Sigmoid colon (tissue), 4 donors: Measurements from ENCODE around the gene ETS2.

ENCODE experiments used
- EP300 ChIP-seq, 4 donors: sonication (generic); formaldehyde crosslinking; IDR thresholded peaks; one replicate each; pipeline ENCODE4 v1.6.1; 2017; ENCODE audit warnings: antibody characterized with exemption in 4 of 4
- POLR2A ChIP-seq, 2 donors: fragments of 450-650 bp; IDR thresholded peaks; one replicate each; pipeline ENCODE4 v1.6.1; 2016; ENCODE audit warnings: antibody characterized with exemption in 2 of 2, mild to moderate bottlenecking in 2 of 2, moderate library complexity in 2 of 2
- POLR2AphosphoS5 ChIP-seq, 4 donors: sonication (generic); formaldehyde crosslinking; IDR thresholded peaks; one replicate each; pipeline ENCODE4 v1.6.1; 2017; ENCODE audit warnings: antibody characterized with exemption in 4 of 4
- TF ChIP-seq, protein P1 (sequence below), 4 experiments: fragments of 450-650 bp in 3 of 4; fragments of 200-600 bp in 1 of 4; IDR thresholded peaks; one replicate each; pipeline ENCODE4 v1.5.1; 2016 to 2019; ENCODE audit warnings: antibody characterized with exemption in 4 of 4, mild to moderate bottlenecking in 3 of 4, moderate library complexity in 2 of 4

DNA sequence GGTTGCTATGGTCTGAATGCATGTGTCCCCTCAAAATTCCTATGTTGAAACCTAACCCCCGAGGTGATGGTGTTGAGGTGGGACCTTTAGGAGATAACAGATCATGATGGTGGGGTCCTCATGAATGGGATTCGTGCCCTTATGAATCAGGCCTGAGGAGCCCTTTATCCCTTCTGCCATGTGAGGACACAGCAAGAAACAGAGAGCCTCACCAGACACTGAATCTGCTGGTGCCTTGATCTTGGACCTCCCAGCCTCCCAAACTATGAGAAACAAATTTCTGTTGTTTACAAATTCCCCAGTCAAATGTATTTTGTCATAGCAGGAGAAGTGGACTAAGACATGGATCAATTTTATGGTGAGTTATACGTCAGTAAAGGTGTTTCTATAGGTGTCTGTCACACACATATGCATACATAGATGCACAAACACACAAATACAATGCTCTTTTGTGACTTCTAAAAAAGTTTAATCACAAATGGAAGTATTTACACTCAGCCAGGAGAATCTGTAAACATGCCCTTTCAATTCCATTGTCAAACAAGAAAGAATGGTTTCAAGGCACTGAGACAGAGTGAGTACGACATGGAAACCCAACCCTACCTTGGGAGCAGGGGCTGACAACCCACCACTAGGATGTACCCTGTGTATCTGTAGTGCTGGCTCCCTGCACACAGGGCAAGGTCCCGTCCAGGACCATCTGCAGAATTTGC lies 5.5 kb upstream of the ETS2 start:
- TF ChIP-seq POLR2AphosphoS5 (IDR thresholded peaks at IDR 0.05): no peak
- TF ChIP-seq, protein P1, sequence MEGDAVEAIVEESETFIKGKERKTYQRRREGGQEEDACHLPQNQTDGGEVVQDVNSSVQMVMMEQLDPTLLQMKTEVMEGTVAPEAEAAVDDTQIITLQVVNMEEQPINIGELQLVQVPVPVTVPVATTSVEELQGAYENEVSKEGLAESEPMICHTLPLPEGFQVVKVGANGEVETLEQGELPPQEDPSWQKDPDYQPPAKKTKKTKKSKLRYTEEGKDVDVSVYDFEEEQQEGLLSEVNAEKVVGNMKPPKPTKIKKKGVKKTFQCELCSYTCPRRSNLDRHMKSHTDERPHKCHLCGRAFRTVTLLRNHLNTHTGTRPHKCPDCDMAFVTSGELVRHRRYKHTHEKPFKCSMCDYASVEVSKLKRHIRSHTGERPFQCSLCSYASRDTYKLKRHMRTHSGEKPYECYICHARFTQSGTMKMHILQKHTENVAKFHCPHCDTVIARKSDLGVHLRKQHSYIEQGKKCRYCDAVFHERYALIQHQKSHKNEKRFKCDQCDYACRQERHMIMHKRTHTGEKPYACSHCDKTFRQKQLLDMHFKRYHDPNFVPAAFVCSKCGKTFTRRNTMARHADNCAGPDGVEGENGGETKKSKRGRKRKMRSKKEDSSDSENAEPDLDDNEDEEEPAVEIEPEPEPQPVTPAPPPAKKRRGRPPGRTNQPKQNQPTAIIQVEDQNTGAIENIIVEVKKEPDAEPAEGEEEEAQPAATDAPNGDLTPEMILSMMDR (IDR thresholded peaks at IDR 0.05): no peak
- no peak for TF ChIP-seq POLR2A (IDR thresholded peaks at IDR 0.05)
- no peak for TF ChIP-seq EP300 (IDR thresholded peaks at IDR 0.05)
